Cerebellar nuclear complex (tissue), 1 donor: Measurements from ENCODE around the gene TECPR2.

Source experiments
- DNase-seq, 2 experiments: peaks; one replicate each; lab custom pipeline; 2025; lab: John Stamatoyannopoulos, UW

TECPR2 gene

GRCh38 chr14:102469261-102469660 is 106.5 kb downstream of the TECPR2 start:
- no peak for DNase-seq

GRCh38 chr14:102471921-102472790 is 109.4 kb downstream of the TECPR2 start:
- peak in 1 of 2 experiments; percentile 27 for DNase-seq

GRCh38 chr14:102472791-102473150 is 110.0 kb downstream of the TECPR2 start:
- peak in 1 of 2 experiments; percentile 35 for DNase-seq

GRCh38 chr14:102473559-102473958 is 110.8 kb downstream of the TECPR2 start:
- no peak for DNase-seq

- no peak for DNase-seq
Observed at GRCh38 chr14:102474934-102475333, 112.2 kb downstream of the TECPR2 start.

GRCh38 chr14:102479107-102479506 is 116.4 kb downstream of the TECPR2 start:
- no peak for DNase-seq

- peak; percentile 6 to 51 for DNase-seq
Observed at GRCh38 chr14:102479777-102480176, 117.0 kb downstream of the TECPR2 start.

- no peak for DNase-seq
Observed at GRCh38 chr14:102481371-102481770, 118.6 kb downstream of the TECPR2 start.

- DNase-seq: no peak
Observed at GRCh38 chr14:102481791-102482238, 119.1 kb downstream of the TECPR2 start.

GRCh38 chr14:102484316-102484715 is 121.6 kb downstream of the TECPR2 start:
- DNase-seq: no peak

- no peak for DNase-seq
Observed at GRCh38 chr14:102485693-102486512, 123.2 kb downstream of the TECPR2 start.

- no peak for DNase-seq
Observed at GRCh38 chr14:102486513-102487203, 123.9 kb downstream of the TECPR2 start.

GRCh38 chr14:102487204-102487577 is 124.5 kb downstream of the TECPR2 start:
- no peak for DNase-seq

GRCh38 chr14:102490456-102490855 is 127.7 kb downstream of the TECPR2 start:
- DNase-seq: no peak

- no peak for DNase-seq
Observed at GRCh38 chr14:102491366-102491765, 128.6 kb downstream of the TECPR2 start.

- no peak for DNase-seq
Observed at GRCh38 chr14:102491786-102492530, 129.2 kb downstream of the TECPR2 start.

GRCh38 chr14:102492531-102492910 is 129.8 kb downstream of the TECPR2 start:
- no peak for DNase-seq

GRCh38 chr14:102493096-102493495 is 130.4 kb downstream of the TECPR2 start:
- DNase-seq: no peak

GRCh38 chr14:102493585-102493984 is 130.8 kb downstream of the TECPR2 start:
- no peak for DNase-seq

GRCh38 chr14:102495491-102496330 is 133.0 kb downstream of the TECPR2 start:
- DNase-seq: no peak

- DNase-seq: no peak
Observed at GRCh38 chr14:102496331-102496691, 133.6 kb downstream of the TECPR2 start.
